ENCODE measurements around the gene ACP5. TPM values are rescaled to one million over a fixed set of nuclear protein-coding genes. Genes with fewer than 3 reads are reported as not detected.

ACP5 gene
- total and polyA plus RNA-seq, 2 of the 4 experiments (the other 2 are of a cell fraction) = 0.54 to 1.2 TPM

DNA sequence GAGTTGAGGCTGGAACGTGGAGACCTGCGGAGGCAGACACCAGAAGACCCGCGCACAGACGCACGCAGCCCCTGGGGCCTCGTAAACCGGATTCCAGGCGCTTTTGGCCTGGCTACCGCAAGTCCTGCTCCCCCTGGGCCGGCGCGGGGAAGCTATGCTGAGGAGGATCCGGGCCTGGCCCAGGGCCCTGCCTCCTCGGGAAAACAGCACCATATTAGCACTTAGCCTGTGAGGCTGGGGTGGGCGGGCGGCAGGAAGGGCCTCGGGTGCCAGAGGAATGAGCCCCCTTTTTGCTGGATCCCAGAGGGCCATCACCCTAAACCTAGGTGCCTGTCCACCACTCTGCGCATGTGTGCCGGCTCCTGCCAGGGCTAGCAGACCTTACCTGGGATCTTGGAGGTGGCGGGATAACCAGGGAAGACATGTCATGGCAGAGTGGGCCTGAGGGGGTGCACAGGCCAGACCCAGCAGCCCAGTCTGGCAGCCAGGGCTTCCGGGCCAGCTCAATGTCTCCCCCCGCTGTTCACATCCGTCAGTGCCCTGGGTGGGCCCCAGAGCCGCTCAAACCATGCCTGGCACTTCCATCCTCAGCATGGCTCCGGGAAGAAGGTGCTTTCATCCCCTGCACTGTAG lies 25.7 kb downstream of the ACP5 start:
- Histone ChIP-seq H3K4me1 (ENCODE audit: control insufficient read depth, insufficient read depth, low read length) (no peaks in the 10 kb centered on the region), H3K79me1 (ENCODE audit: low read depth in 1 of 2, low read length in 2 of 2) (peaks cover 11 to 28% of the 10 kb centered on the region in 2 experiments; a peak in 3 of 4 replicates), H2BK5ac (ENCODE audit: low read depth, low read length, poor library complexity, severe bottlenecking) (no peak overlapping the region), H4K5ac (ENCODE audit: low read depth, low read length) (no peak overlapping the region), H3K9me1 (ENCODE audit: insufficient read depth, low read length) (no peaks in the 10 kb centered on the region), H2AFZ (replicated peaks; ENCODE audit: low read length, poor library complexity) (no peak overlapping the region), H4K91ac (ENCODE audit: insufficient read depth, low read depth, low read length) (no peak overlapping the region), H4K20me1 (ENCODE audit: insufficient read depth, low read length) (peaks cover 27% of the 10 kb centered on the region), H2AK9ac (replicated peaks; ENCODE audit: low read depth, low read length, poor library complexity) (peak overlapping the region; percentile 42), H3K9ac (ENCODE audit: low read depth, low read length) (no peak overlapping the region), H3K36me3 (ENCODE audit: control insufficient read depth, insufficient read depth, low read length) (peaks cover 53% of the 10 kb centered on the region), H2BK20ac (ENCODE audit: low read depth, low read length) (no peak overlapping the region), H4K8ac (ENCODE audit: low read depth in 2 of 2, low read length in 2 of 2) (no peak overlapping the region), H2BK15ac (ENCODE audit: low read depth, low read length) (no peak overlapping the region), H3K4ac (ENCODE audit: low read depth, low read length) (no peak overlapping the region), H3K4me2 (ENCODE audit: low read depth, low read length) (no peak overlapping the region), H3K27me3 (ENCODE audit: control insufficient read depth, insufficient read depth, low read length) (no peaks in the 10 kb centered on the region), H3K56ac (ENCODE audit: extremely low read depth, insufficient read depth, low read length) (no peak overlapping the region), H3K4me3 (ENCODE audit: insufficient read depth, low read depth, low read length) (no peak overlapping the region), H2AK5ac (ENCODE audit: low read depth, low read length) (no peak overlapping the region), H3K18ac (ENCODE audit: low read depth, low read length) (no peak overlapping the region), H3K14ac (replicated peaks; ENCODE audit: low read depth, low read length) (no peak overlapping the region), H2BK120ac (ENCODE audit: low read depth, low read length) (no peak overlapping the region), H3K23ac (ENCODE audit: low read depth, low read length) (no peak overlapping the region), H3K27ac (ENCODE audit: insufficient read depth, low read length) (no peak overlapping the region), H3K9me3 (ENCODE audit: control insufficient read depth, insufficient read depth, low read length) (no peaks in the 10 kb centered on the region)
- POLR2A ChIA-PET (ENCODE audit: unreplicated experiment) = no interaction called here
- 81% methylated on average over 9 of the region's 26 CpGs; no CpG with 5 or more reads in 1 of the 2 experiments for WGBS, 2 experiments (ENCODE audit: extremely low coverage in 2 of 2, insufficient read length in 1 of 2)
- dilution Hi-C loops (cut with HindIII; ENCODE audit: low sequenced_read_pairs, unreplicated experiment) = no loop called here
- ATAC-seq (ENCODE audit: low read depth) = peak; percentile 66
- no peak for DNase-seq
- CTCF ChIA-PET = no interaction called here
- BruUV-seq (replicated peaks) = no TSS peak
- intact Hi-C loops (cut with micrococcal nuclease) = no loop called here
- in situ Hi-C loops (cut with MboI; ENCODE audit: low sequenced_read_pairs) = no loop called here
- no peak for TF ChIP-seq MXI1 (IDR thresholded peaks at IDR 0.05; ENCODE audit: borderline replicate concordance, low read depth, low read length)
- TF ChIP-seq RAD21 (IDR thresholded peaks at IDR 0.05; ENCODE audit: low read length) = peak; percentile 47
- peak; percentile 43 for TF ChIP-seq CTCF (conservative IDR thresholded peaks at IDR 0.05; ENCODE audit: low read depth, low read length)
- TF ChIP-seq CHD1 (IDR thresholded peaks at IDR 0.05; ENCODE audit: low read depth, low read length) = no peak
- peak; percentile 30; the same call in 1 of the 2 replicates for TF ChIP-seq SMC3 (IDR thresholded peaks at IDR 0.05; ENCODE audit: low read depth, low read length)
- no peak for TF ChIP-seq FOS (IDR thresholded peaks at IDR 0.05; ENCODE audit: low read depth, low read length)

Data from IMR-90 (cell line).